ENCODE results near the gene IRS2. TPM values are rescaled to one million over a fixed set of nuclear protein-coding genes. Genes with fewer than 3 reads are reported as not detected.

The IRS2 gene
- total RNA-seq, 1 donor from 2014 or later = 7.5 TPM

DNA sequence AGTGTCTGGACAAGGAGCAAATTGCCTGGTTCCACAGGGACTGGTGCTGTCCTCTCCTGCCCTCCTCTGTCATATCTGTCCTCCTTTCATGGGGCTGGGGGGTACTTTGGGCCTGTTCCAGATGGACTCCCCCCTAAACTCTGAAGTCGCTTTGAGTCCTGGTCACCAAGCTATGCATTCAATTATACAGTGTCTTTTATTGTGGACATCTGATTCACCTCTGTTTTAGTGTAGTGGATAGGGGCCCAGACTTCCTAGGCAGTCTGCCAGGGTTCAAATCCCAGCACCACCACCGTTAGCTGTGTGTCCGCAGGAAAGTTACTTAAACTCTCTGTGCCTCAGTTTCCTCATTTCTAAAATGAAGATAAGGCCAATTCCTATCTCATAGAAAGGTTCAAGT is 21.0 kb upstream of the IRS2 start:
- intact Hi-C loops (cut with micrococcal nuclease) = no loop called here

DNA sequence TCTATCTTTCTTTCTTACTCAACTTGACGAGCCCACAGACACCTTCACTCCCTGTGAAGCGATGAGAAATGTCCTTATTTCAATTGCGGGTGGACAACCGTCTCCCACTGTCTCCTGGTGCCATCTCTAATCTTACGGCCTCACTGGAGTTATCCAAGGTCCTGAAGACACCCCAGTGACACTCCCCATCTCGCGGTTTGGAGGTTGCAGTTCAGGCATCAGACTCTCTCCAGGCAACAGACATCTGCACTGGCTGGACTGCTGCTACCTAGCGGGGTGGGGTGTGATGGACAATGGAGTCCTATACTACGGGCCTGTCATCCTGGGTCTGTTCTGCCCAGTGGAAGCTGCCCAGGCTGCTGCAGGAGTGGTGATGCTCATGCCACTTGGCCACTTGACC is 18.3 kb upstream of the IRS2 start:
- intact Hi-C loops (cut with micrococcal nuclease) = no loop called here

DNA sequence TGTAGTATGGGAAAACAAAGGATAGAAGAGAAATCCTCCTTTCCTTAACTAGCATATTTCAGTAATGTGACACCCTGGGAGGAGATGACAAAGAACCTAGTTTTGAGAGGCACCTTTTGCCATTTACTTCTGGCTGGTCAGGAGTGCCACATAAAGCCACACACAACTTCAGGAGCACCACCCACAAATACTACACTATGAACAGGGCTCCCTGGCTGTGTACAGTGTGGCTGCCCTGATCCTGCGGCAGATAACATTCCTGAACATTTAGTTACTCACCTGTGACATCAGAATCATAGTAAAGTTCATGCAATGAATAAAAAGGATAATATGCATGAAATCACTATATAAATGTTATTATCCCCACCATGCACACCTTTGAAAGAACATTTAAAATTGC is 17.4 kb upstream of the IRS2 start:
- intact Hi-C loops (cut with micrococcal nuclease) = no loop called here

DNA sequence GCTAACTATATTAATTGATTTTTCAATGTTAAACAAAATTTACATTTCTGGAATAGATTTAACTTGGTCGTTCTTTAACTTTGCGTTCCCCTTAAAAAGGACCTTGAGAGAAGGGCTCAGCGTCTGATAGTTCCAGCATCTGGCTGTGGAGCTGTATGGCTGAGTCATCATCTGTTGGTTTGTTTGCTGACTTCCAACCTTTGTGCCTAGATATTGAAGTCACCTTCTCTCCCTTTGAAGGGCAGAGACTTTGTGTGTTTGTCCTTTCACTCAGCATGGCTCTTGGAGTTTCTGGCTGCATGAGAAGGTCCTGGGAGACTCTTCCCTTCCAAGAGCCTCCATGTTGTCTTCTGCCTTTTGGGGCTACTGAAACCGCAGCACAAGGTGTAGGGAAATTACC is 16.6 kb upstream of the IRS2 start:
- intact Hi-C loops (cut with micrococcal nuclease) = no loop called here

DNA sequence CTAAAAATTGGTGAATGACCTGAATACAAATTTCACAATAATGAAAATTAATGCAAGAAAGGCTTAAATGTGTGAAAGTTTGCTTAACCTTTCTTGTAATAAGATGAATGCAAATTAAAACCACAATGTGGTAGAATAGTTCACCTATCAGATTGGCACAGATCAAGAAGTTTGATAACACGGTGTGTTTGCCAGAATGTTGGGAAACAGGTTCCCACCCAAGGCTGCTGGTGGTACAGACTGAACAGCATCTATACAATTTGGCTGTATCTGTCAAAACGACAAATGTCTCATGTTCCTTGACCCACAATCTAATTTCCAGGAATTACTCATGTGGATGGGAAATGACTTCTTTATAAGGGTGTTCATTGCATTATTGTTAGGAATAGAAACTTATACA is 8.6 kb upstream of the IRS2 start:
- intact Hi-C loops (cut with micrococcal nuclease) = no loop called here

DNA sequence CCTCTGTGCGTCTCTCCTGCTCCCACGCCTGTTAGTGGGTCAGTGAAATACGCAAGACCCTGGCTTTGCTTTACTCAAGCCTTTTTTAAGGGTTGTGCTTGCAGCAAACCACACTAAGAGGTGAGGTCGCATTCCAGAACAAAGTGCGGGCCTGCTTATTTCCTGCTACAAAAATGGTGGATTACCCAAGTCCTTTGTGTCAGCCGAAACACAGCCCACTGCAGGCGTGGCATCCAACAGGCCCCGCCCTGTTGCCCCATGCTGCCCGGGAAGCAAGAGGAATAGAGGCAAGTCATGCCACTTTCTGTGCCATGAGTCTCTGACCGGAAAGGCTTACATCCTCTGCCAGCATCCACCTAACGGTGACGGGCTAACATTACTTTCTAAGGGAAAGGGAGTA is 7.7 kb upstream of the IRS2 start:
- intact Hi-C loops (cut with micrococcal nuclease) = no loop called here

DNA sequence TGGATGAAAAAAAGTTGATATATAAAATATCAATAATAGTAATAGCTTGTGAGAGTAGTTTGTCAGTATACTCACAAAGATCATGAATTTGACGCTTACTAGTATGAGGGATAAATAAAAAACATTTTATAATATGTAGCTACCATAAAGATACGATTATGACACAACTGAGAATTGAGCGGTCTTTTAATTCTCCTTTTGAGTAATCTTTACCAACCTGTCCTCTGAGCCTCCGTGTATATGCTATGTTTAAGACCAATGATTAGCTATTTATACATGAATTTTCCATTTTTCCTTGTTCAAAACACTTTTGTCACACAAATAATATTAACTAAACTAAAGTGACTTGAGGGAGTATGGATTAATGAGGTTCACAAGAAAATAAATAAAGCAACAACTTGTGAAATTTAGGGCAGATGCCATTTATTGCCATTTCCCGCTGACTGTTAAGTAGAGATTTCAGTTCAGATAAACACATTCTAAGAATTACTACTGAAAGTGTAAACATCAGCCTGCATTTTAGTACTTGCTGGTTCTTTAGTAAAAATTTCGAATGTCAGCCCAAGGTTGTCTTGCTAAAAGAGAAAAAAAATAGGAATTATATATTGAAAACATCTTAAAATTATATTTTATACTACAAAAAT is 6.2 kb upstream of the IRS2 start:
- intact Hi-C loops (cut with micrococcal nuclease) = no loop called here

DNA sequence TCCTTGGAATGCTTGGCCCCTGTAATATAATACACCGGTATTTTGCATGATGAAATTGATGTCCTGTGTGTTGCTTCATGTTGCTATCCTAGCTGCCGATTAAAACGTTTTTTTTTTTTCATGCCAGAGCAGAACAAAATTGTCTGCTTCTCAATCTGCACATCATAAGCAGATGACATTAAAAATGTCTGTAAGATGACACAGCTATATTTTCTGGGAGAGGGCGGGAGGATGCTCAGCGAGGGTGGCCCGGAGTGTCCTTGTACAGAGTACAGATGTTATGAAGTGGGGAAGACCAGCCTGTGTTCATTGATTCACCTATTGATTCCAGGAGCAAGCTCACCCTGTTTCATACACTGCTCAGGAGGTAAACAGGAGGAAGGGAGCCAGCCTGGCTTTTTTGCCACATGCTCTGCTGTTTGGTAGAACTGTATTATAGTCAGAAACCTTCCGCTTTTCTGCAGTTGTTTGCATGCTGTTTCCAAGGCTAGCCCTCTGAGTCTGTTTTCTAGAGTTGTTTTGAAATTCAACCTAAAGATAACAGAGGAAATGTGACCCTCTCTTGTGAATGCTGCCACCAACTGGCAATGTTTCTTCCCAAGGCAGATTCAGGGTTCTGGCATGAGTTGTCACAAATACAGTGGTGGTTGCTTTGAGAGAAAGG is 4.7 kb upstream of the IRS2 start:
- intact Hi-C loops (cut with micrococcal nuclease) = loop anchor here (1.0 kb wide), 3 partner anchors 325 to 915 kb away; partner anchors contain the start of gene CARS2

DNA sequence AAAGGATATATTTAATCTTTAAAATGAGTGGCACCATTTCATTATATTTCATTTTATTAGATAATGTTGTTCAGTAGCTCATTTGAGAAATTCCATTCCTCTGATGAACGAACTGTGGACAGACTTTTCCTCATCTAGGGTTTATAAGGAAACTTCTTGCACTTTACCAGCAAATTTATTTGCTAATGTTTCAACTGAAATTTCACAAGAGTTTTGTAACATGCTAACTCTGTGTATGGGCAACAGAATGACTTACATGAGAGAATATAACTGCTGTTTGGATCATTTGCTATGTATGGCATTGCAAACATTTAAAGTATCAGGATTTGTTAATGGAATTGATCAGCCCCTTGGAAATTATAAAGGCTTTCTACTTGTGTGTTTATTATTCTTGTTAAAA is 3.7 kb upstream of the IRS2 start:
- intact Hi-C loops (cut with micrococcal nuclease) = no loop called here

DNA sequence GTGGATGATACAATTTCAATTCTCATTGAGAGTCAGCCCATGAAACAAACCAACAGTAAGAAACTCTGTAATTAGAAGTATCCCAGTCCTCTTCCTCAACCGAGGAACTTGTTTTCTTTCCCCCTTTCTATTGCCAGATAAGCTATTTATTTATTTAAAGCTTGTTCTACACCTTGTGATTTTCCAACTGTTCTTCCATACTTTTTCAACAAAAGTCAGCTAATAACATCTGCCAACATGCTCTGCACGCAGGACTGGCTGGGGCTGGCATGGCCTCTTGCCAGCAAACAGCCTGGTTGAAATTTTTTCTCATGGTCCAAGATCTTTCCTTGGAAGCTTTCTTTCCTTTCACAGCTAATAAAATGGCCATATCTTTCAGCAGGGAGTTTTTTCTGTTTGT is 2.9 kb upstream of the IRS2 start:
- intact Hi-C loops (cut with micrococcal nuclease) = loop anchor here (5.0 to 10.0 kb wide), 6 partner anchors 574 to 1572 kb away; partner anchors contain the start of genes ABHD13, LIG4 and NAXD

DNA sequence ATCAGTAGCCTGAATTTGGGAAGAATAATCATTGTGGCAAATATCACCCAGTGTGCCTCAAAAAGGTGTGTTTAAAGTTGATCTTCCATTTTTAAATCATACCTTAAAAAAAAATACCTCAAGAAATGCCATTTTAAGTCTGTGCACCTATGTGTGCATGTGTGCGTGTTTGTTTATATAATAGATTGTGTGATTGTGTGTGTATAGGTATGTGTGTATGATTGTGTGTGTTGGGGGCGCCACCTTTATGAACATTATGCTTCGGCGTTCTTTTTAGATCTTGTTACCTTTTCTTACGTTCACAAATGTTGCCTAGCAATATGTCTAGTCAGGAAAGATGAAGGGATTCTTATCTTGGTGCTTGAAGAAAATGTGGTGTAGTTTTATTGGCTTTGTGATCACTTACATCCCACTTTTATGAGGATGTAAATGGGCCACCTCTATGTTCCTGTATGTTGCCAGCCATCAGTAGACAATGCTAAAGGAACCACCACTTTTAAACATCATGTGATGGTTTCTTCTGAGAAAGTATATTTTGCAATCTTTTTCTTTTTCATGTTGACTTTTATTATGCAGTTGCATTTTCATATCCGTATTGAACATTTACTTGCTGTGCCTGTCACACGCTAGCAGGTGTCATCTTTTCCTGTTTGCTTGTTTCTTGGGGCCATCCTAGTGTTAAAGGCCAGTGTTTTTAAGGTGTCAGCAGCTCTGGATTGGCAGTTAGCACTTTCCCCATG is 2.2 kb upstream of the IRS2 start:
- intact Hi-C loops (cut with micrococcal nuclease) = loop anchor here (5.0 to 10.0 kb wide), 6 partner anchors 574 to 1571 kb away; partner anchors contain the start of genes ABHD13, LIG4 and NAXD

DNA sequence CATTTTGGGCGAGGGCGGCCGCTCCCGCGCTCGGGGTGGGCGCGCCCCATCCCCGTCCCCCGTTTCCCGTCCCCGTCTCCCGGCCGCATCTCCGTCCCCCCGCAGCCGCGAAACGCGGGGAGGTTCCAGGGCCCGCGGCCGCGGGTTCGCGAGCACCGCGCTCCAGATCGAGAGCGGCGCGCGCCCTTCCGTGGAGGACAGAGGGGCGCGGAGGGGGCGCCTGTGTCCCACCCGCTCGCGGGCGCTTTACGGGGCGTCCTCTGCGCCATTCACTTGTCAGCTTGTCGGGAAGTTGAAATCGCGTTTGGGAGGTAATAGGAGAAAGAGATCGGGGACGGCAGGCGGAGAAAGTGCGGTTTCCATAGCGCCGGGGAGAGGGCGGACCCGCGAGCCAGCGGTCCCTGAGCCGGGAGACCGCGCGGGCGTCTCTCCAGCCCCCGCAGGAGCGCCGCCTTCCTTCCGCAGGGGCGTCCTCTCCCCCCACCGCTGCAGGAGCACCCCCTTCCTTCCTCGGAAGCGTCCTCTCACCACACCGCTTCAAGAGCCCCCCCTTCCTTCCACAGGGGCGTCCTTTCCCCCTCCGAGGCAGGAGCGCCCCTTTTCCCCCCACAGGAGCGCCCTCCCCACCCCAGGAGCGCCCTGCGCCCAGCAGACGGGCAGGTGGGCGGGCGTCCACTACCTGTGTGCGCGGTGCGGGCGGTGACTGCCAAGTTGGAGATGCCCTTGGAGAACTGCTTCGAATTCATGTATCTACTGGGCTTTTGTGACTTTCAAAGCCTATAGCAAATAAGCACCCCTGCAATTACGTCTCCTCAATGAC is 962 bp upstream of the IRS2 start:
- intact Hi-C loops (cut with micrococcal nuclease) = loop anchor here (2.0 to 10.0 kb wide), 8 partner anchors 217 to 1570 kb away; partner anchors contain the start of genes ABHD13, LIG4 and NAXD

DNA sequence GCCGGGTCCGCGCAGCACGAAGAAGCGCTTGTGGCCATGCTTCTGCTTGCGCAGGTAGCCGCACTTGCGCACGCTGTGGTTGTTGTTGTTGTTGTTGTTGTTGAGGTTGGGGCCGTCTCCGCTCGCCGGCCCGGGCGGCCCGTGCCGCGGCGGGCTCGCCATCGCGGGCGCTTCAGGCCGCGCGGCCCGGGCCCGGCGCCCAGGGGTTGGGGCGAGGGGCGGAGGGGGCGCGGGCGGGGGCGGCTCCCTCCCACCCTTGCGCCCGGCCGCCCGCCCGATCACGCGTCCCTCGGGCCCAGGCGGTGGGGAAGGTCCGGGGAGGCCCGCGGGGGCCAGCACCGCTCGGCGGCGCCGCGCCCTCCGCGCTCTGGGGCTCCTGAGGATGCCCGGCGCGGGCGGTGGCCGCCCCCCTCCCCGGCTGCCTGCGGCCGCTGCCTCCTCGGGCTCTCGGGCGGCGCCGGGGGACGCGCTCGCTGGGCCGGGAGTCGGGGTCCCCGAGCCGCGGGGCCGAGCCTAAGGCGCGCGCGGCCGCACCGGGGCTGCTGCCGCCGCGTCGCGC is 412 bp downstream of the IRS2 start:
- intact Hi-C loops (cut with micrococcal nuclease) = loop anchor here (1.0 to 10.0 kb wide), 11 partner anchors 8 to 1569 kb away; partner anchors contain the start of genes ABHD13, LIG4 and NAXD

DNA sequence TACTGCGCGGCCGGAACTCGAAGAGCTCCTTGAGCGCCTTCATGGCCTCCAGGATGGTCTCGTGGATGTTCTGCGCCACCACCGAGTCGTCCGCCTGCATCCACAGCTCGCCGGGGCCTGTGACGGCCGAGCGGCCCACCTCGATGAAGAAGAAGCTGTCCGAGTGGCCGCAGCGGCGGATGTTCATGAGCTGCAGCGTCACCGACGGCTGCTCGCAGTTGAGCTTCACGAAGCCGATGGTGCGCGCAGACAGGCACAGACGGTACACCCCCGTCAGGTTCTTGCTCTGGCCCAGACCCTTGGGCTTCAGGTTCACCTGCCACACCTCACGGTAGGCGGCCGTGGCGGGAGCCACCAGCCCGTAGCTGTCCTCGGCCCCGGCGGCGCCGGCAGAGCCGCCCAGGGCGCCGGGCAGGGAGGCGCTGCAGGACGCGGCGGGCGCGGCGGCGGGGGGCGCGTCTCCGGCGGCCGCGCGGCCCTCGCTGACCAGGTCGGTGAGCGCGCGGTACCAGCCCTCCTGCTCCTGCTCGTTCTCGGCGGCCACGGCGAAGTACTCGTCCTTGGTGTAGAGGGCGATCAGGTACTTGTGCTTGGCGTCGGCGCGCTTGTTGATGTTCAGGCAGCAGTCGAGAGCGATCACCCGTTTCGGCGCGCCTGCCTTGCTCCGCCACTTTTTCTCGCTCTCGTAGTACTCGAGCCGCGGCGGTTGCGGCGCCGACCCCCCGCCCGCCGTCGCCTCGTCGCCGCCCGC is 1.1 kb downstream of the IRS2 start:
- intact Hi-C loops (cut with micrococcal nuclease) = loop anchor here (2.0 to 10.0 kb wide), 8 partner anchors 21 to 1568 kb away; partner anchors contain the start of genes ABHD13, LIG4 and NAXD

DNA sequence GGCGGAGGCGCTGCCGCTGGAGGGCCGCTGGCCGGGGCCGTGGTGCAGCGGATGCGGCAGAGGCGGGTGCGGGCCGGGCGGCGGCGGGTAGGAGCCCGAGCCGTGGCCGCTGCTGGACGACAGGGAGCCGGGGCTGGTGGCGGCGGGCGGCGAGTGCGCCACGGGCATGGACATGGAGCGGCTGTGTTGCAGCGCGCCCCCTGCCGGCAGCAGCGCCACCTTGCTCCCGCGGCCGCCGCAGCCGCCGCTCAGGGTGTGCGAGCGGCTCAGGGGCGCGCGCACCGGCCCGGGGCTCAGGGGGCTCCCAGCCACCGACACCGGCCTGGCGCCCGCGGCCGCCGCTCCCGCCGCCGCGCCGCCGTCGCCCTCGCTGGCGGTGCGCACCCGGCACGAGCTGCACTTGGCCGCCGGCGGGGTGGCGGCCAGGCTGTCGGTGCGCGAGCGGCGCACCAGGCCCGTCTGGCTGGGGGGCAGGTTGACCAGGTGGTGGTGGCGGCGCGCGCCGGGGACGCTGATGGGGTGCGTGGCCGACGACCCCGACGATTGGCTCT is 1.7 kb downstream of the IRS2 start:
- intact Hi-C loops (cut with micrococcal nuclease) = loop anchor here (1.0 to 10.0 kb wide), 9 partner anchors 20 to 1567 kb away; partner anchors contain the start of genes ABHD13, LIG4 and NAXD

DNA sequence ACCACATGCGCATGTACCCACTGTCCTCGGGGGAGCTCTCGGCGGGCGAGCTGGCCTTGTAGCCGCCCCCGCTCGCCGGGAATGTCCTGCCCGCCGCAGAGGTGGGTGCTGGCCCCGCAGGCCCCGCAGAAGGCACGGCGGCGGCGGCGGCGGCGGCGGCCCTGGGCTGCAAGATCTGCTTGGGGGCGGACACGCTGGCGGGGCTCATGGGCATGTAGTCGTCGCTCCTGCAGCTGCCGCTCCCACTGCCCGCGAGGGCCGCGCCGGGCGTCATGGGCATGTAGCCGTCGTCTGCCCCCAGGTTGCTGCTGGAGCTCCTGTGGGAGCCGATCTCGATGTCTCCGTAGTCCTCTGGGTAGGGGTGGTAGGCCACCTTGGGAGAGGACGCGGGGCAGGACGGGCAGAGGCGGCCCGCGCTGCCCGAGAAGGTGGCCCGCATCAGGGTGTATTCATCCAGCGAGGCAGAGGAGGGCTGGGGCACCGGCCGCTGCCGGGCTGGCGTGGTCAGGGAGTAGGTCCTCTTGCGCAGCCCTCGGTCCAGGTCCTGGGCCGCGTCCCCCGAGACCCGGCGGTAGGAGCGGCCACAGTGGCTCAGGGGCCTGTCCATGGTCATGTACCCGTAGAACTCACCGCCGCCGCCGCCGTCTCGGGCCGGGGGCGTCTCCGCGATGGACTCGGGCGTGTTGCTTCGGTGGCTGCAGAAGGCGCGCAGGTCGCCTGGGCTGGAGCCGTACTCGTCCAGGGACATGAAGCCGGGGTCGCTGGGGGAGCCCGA is 2.4 kb downstream of the IRS2 start:
- intact Hi-C loops (cut with micrococcal nuclease) = loop anchor here (1.0 to 10.0 kb wide), 4 partner anchors 19 to 823 kb away; no protein-coding TSS in a partner anchor

DNA sequence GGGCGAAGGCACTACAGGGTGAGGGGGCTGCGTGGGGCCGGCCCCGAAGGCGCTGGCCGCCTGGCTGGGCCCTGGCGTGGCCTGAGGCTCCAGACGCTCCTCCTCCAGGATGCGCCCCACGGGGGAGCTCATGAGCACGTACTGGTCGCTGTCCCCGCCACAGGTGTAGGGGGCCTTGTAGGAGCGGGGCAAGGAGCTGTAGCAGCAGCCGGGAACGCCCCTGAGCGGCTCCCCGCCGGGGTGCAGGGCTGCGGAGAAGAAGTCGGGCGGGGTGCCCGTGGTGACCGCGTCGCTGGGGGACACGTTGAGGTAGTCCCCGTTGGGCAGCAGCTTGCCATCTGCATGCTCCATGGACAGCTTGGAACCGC is 3.0 kb downstream of the IRS2 start:
- intact Hi-C loops (cut with micrococcal nuclease) = loop anchor here (10.0 kb wide), 1 partner anchor 569 kb away; no protein-coding TSS in a partner anchor

DNA sequence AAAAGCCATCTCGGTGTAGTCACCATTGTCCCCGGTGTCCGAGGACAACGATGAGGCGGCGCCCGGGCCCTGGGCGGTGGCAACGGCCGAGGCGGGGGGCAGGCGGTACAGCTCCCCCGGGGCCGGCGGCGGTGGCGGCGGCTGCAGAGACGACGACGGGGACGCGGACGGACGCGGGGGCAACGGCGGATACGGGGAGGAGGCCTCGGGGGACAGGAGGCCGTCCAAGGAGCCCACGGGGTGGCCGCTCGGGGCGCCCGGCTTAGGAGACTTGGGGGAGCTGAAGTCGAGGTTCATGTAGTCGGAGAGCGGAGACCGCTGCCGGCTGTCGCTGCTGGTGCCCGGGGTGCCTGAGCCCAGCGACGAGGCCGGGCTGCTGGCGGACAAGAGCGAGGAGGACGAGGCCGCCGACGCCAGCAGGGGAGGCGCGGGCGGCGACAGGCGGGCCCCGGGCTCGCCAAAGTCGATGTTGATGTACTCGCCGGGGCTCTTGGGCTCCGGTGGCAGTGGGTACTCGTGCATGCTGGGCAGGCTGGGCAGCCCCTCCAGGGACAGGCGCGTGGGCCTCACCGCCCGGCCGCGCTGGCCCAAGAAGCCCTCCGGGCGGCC is 3.5 kb downstream of the IRS2 start:
- intact Hi-C loops (cut with micrococcal nuclease) = loop anchor here (10.0 kb wide), 1 partner anchor 568 kb away; no protein-coding TSS in a partner anchor
